ENCODE data around the gene RALGPS1.

The RALGPS1 gene

DNA sequence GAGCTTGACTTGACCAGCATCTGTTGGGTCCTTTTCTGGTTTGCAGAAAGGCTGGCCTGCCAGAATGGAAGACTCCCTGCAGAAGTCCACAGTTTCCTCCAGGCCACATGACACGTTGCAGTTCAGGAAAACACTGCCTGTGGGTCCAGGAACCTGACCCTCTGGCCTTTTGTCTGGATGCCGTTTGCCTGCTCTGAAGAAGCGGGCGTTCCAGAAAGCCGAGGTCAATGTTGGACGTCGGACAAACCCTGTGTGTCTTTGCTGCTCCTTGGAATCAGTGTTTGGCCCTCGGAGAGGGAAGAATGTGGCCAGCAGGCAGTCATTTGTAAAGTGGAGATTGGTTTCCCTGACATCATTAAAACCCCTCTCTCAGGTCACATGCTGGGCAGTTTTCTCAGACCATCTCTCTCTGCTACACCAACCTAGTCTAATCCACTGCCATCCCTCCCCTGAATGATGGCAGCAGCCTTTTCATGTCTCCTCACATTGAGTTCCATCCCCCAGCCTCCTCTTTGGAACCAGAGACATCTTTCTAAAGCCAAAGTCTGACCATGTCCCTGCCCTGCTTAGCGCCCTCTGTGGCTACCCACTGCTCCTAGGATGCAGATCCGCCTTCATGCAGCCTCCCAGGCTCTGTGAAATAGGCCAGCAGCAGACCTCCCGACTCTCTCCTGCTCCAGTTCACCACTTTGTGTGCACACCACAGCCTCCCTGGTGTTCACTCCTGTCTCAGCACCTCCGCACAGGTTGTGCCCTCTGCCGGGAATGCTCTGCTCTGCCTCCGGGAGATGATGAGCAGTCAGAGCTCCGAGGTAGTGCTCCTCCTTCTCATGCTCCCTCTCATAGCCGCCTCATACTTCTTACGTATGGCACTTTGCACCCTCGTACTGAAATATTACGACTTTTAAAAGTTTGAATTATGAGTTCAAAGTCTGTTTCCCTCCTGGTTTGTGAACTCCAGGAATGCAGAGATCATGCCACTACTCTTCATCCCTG lies 75.6 kb downstream of the RALGPS1 start:
- H3K4me3 ChIP-seq (replicated peaks in 1 of 2; ENCODE audit: low read depth in 2 of 2, low read length in 2 of 2): no peak overlapping the region
- TF ChIP-seq, protein P1, sequence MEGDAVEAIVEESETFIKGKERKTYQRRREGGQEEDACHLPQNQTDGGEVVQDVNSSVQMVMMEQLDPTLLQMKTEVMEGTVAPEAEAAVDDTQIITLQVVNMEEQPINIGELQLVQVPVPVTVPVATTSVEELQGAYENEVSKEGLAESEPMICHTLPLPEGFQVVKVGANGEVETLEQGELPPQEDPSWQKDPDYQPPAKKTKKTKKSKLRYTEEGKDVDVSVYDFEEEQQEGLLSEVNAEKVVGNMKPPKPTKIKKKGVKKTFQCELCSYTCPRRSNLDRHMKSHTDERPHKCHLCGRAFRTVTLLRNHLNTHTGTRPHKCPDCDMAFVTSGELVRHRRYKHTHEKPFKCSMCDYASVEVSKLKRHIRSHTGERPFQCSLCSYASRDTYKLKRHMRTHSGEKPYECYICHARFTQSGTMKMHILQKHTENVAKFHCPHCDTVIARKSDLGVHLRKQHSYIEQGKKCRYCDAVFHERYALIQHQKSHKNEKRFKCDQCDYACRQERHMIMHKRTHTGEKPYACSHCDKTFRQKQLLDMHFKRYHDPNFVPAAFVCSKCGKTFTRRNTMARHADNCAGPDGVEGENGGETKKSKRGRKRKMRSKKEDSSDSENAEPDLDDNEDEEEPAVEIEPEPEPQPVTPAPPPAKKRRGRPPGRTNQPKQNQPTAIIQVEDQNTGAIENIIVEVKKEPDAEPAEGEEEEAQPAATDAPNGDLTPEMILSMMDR (IDR thresholded peaks at IDR 0.05; ENCODE audit: low read depth, low read length): no peak
- peak in 1 of 2 donors; percentile 64 for DNase-seq (ENCODE audit: low read depth in 2 of 2)

DNA sequence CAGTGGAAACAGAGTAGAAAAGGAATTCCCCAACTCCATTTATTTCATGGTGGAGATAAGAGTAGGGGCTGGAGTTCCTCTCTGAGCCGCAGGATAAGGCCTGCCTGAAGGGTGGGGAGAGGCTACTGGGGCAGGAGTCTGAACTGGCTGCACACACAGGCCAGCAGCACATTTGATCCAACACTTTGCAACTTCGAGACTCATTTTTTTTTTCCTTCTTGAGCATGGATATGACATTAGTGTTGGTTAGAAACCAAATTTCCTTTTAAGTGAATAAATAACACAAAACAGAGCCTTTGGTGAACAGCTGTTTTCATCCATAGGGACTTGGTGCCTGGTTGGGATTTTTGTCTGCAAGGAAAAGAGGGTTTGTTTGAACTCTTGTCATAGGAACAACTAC lies 76.6 kb downstream of the RALGPS1 start:
- DNase-seq (ENCODE audit: low read depth in 2 of 2): no peak

DNA sequence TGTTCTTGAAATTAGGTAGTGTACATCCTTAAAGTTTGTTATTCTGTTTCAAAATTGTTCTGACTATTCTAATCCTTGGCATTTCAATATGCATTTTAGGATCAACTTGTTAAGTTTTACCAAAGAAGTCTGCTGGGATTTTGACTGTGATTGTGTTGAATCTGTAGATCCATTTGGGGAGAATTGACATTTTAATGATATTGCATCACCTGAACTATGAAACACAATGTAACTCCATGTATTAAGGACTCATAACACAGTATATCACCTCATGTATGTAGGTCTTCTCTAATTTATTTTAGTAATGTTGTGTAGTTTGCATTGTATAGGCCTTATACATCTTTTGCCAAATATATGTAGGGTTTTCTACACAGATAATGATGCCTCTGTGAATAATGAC lies 77.8 kb downstream of the RALGPS1 start:
- DNase-seq (ENCODE audit: low read depth in 2 of 2): no peak
- no peak overlapping the region for H3K4me3 ChIP-seq (replicated peaks in 1 of 2; ENCODE audit: low read depth in 2 of 2, low read length in 2 of 2)
- TF ChIP-seq, protein P1 (IDR thresholded peaks at IDR 0.05; ENCODE audit: low read depth, low read length): no peak

More for the DNA sequence above, 76.6 kb downstream of the RALGPS1 start:
- TF ChIP-seq, protein P1 (IDR thresholded peaks at IDR 0.05; ENCODE audit: low read depth, low read length): no peak
- no peak overlapping the region for H3K4me3 ChIP-seq (replicated peaks in 1 of 2; ENCODE audit: low read depth in 2 of 2, low read length in 2 of 2)

DNA sequence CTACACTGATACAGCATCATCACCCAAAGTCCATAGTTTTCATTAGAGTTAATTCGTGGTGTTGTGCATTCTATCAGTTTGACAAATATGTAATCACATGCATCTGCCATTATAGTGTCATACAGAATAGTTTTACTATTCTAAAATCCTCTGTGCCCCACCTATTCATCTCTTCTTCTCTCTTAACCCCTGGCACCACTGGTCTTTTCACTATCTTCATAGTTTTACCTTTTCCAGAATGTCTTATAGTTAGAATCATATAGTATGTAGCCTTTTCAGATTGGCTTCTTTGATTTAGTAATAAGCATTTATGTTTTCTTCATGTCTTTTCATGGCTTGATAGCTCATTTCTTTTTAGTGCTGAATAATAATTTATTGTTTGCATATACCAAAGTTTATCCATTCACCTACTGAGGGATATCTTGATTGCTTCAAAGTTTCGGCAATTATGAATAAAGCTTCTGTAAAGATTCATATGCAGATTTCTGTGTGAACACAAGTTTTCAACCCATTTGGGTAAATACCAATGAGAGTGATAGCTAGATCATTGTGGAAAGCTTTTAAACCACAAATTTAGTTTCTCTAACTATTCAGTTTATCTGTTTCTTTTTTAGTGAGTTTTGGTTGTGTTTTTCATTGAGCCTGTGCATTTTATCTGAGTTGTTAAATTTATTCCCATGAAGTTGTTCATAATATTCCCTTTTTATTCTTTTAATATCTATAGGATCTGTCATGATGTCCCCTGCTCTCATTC lies 84.9 kb downstream of the RALGPS1 start:
- no peak for DNase-seq (ENCODE audit: low read depth in 2 of 2)
- TF ChIP-seq, protein P1 (IDR thresholded peaks at IDR 0.05; ENCODE audit: low read depth, low read length): no peak
- H3K4me3 ChIP-seq (replicated peaks in 1 of 2; ENCODE audit: low read depth in 2 of 2, low read length in 2 of 2): no peak overlapping the region

DNA sequence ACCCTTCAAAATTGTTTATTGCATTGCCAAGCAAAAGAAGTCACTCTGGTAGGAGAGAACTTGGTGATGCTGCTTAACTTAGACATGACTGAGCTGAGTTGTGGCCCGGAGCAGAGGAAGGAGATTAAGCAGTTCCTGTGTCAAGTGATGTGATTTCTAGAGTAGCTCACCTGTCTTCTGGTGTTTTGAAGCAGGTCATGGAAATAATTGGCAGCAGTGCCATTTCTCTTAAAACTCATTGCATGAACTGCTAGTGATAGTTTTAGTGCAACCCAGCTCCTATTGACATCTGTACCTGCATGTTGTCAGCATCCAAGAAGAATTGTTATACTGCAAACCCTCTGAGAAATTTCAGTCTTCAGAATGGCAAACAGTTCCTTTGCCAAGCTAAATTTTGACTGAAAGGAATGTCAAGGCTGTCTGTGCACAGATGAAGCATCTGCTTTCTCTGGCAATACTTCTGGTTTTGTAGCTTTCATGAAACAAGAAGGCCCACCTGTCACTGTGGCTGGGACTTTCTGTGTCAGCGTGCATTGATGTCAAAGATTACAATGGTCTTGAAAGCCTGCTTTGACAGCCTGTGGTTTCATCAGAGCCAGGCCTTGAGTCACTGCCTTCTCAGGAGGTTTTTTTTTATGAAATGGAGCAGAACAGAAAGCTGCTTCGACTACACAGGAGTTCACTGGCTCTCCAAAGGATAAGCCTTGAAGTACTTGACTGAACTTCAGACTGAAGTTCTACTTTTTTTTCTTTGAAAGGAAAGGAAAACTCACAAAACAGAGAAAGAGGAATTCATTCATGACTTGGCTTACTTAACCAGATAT lies 90.6 kb downstream of the RALGPS1 start:
- TF ChIP-seq, protein P1 (IDR thresholded peaks at IDR 0.05; ENCODE audit: low read depth, low read length): no peak
- no peak overlapping the region for H3K4me3 ChIP-seq (replicated peaks in 1 of 2; ENCODE audit: low read depth in 2 of 2, low read length in 2 of 2)
- DNase-seq (ENCODE audit: low read depth in 2 of 2): peak; percentile 56

DNA sequence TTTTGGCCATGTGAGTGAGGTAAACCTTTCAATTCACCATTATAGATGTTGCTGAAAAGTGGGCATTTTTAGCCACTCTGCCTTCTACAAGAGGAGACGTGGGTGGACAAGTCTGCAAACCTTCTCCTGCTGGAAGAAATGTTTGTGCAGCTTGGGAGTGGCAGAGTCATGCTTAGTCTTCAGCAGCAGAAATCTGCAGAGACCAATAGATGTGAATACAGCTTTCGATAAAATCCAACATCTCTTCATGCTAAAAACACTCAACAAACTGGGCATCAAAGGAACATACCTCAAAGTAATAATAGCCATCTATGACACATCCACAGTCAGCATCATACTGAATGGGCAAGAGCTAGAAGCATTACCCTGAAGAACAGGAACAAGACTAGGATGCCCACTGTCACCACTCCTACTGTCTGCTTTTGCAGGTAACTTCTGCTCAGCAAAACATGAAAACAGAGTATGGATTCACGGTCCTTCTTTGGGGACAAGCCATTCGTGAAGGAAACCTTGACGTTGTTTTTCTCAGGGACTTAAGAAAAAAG lies 91.3 kb downstream of the RALGPS1 start:
- no peak overlapping the region for H3K4me3 ChIP-seq (replicated peaks in 1 of 2; ENCODE audit: low read depth in 2 of 2, low read length in 2 of 2)
- DNase-seq (ENCODE audit: low read depth in 2 of 2): no peak
- TF ChIP-seq, protein P1 (IDR thresholded peaks at IDR 0.05; ENCODE audit: low read depth, low read length): no peak
